GM21529 (cell line): ENCODE results near the gene GLT1D1.
A peak's percentile ranks its signal among the peaks of the same experiment; 100 is the strongest.
"Not testable (repeated sequence)": the region's sequence is repeated elsewhere in the genome, so short reads cannot be mapped to it uniquely, and the experiment has no call there.

Source experiments
- ATAC-seq: cut with Tn5 transposase; IDR thresholded peaks from one replicate; pipeline ENCODE4 v1.9.1; 2021; ENCODE audit not compliant: unreplicated experiment

GLT1D1 gene

DNA sequence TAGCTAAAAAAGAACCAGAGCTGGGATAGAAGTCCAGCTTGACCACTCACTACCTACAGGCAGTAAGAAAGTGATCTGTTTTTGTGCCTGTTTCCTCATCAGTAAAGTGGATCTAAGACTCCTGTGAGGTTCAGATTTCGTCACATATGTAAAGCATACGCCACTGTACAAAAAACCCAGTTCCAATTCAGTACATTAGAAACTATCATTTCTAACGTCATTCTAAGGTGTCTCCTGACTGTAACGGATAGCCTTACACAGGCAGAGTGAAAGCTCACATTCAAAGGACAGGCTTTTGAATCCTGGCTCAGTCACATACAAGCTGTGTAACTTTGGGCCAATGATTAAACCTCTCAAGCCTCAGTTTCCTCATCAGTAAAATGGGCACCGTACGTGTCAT is 33.0 kb upstream of the GLT1D1 start:
- no peak for ATAC-seq

GRCh38 chr12:128820723-128821432 is 32.4 kb upstream of the GLT1D1 start:
- peak; percentile 55 for ATAC-seq

GRCh38 chr12:128823216-128823915 is 29.9 kb upstream of the GLT1D1 start:
- ATAC-seq, result peak; percentile 12

GRCh38 chr12:128823916-128824839 is 29.1 kb upstream of the GLT1D1 start, which contains the start of gene SLC15A4:
Gene SLC15A4 (minus strand): TSS chr12:128823958. CDS start chr12:128823943, 15 bp downstream.
- peak; percentile 72 for ATAC-seq

DNA sequence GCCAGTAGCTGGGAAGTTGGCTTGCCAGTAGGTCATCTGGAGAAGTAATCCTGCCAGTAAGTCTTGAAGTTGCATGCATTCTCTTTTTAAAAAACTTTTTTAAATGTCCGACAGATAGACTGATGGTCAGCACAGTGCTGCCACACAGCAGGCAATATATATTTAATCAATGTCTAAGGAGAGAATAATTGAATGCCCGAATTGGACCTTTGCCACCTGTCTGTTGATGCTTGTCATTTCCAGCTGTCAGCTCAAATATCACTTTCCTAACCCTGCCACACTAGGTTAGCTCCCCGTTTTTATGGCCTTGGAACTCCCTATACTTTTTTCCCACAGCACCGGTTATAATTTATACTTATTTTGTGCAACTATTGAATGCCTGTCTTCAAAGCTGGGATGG is 27.4 kb upstream of the GLT1D1 start:
- no peak for ATAC-seq

DNA sequence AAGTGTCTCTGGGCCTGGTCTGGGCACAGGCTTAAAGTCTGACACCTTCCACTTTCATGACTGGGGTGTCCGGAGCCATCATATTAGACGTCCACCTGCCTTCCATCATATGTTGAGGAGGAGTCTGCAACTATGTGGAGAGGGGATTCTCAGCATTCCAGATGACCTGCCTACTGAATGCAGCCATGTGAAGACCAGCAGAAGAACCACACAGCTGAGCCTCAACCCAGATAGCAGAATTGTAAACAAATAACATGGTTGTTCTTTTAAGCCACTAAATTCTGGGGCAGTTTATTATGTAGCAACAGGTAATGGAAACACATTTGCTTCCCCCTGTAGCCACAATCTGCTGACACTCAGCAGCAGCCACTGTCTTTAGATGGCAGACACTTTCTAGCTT is 25.6 kb upstream of the GLT1D1 start:
- no peak for ATAC-seq

- peak; percentile 86 for ATAC-seq
Measured at GRCh38 chr12:128829861-128830504, 23.3 kb upstream of the GLT1D1 start.

GRCh38 chr12:128830505-128830893 is 22.8 kb upstream of the GLT1D1 start:
- peak; percentile 59 for ATAC-seq

DNA sequence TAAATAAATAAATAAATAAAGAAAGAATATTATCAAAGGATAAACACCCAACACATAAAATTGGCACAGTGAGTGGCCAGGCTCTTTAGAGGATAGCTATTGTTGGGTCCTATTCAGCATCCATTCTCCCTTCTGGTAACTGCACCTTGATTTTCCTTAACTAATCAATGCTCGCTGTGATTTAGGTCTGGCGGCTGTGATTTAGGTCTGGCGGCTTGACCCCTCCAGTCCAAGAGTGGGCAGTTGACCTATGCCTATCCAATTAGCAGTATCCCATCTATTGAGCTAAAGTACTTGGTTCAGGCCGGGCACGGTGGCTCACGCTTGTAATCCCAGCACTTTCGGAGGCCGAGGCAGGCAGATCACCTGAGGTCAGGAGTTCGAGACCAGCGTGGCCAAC is 19.9 kb upstream of the GLT1D1 start:
- no peak for ATAC-seq

DNA sequence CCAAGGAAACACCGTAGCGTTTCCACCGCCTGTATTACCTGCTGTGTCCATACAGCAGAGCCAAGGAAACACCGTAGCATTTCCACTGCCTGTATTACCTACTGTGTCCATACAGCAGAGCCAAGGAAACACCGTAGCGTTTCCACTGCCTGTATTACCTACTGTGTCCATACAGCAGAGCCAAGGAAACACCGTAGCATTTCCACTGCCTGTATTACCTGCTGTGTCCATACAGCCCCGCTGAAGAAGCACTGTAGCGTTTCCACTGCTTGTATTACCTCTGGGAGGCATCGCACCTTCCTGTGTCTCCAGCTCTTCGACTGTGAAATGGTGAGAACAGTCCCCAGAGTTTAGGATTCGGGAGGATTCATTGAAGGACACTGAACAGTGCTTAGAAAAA is 13.4 kb upstream of the GLT1D1 start:
- not testable (repeated sequence) for ATAC-seq

- peak; percentile 87 for ATAC-seq
Measured at GRCh38 chr12:128840862-128841468, 12.3 kb upstream of the GLT1D1 start.

DNA sequence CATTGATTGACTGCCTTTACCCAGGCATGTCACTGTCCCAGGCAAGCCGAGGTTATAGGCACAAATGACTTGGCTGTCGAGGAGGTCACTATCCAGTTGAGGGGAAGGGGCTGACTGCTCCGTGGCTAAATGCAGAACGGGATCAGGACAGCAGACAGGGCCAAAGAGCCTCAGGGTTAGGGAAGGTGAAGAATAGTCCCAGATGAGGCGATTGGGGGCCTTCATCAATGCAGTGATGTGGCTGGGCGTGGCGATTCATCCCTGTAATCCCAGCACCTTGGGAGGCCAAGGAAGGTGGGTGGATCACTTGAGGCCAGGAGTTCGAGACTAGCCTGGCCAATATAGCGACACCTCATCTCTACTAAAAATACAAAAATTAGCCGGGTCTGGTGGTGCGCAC is 10.7 kb upstream of the GLT1D1 start:
- no peak for ATAC-seq

GRCh38 chr12:128843538-128843937 is 9.7 kb upstream of the GLT1D1 start:
- no peak for ATAC-seq

DNA sequence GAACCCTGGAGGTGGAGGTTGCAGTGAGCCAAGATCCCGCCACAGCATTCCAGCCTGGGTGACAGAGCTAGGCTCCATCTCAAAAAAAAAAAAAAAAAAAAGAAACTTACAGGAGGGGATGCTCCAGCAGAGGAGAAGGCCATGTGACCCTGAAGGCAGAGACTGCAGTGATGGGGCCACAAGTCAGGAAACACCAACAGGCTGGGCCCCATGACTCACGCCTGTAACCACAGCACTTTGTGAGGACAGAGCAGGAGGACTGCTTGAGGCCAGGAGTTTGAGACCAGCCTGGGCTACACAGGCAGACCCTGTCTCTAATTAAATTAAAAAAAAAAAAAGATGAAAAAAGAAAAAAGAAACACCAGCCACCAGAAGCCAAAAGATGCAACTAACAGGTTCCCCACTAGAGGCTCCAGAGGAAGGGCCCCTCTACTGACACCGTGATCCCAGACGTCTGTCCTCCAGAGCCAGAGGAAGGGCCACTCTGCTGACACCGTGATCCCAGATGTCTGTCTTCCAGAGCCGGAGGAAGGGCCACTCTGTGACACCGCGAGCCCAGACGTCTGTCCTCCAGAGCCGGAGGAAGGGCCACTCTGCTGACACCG is 9.1 kb upstream of the GLT1D1 start:
- no peak for ATAC-seq

DNA sequence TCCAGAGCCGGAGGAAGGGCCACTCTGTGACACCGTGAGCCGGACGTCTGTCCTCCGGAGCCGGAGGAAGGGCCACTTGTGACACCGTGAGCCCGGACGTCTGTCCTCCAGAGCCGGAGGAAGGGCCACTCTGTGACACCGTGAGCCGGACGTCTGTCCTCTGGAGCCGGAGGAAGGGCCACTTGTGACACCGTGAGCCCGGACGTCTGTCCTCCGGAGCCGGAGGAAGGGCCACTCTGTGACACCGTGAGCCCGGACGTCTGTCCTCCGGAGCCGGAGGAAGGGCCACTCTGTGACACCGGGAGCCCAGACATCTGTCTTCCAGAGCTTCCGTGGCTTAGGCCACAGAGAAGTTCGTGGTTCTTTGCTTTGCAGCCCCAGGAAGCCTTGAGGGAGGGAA is 6.6 kb upstream of the GLT1D1 start:
- ATAC-seq, result not testable (repeated sequence)

DNA sequence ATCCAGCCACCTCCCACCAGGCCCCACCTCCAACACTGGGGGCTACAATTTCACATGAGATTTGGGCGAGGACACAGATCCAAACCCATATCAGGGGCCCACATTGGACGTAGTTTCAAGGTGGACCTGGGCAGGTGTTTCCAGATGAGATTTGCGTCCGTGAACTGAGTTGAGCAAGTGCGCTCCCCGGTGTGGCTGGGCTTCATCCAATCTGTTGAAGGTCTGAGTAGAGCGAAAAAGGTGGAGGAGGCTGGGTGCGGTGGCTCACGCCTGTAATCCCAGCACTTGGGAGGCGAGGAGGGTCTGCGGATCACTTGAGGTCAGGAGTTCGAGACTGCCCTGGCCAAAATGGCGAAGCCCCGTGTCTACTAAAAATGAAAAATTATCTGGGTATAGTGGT is 4.9 kb upstream of the GLT1D1 start:
- no peak for ATAC-seq

GRCh38 chr12:128849806-128850205 is 3.5 kb upstream of the GLT1D1 start:
- ATAC-seq, result not testable (repeated sequence)

GRCh38 chr12:128850400-128850799 is 2.9 kb upstream of the GLT1D1 start:
- no peak for ATAC-seq

DNA sequence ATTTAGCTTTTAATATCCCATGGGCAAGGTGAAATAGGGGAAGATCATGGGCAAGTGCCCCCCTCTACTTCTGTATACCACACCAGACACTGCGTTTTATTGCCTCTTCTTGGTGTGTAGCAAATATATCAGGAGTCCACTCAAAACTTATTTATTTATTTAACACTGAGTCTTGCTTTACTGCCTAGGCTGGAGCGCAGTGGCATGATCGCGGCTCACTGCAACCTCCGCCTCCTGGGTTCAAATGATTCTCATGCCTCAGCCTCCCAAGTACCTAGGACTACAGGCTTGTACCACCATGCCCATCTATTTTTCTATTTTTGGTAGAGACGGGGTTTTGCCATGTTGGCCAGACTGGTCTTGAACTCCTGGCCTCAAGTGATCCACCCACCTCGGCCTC is 1.8 kb upstream of the GLT1D1 start:
- not testable (repeated sequence) for ATAC-seq

DNA sequence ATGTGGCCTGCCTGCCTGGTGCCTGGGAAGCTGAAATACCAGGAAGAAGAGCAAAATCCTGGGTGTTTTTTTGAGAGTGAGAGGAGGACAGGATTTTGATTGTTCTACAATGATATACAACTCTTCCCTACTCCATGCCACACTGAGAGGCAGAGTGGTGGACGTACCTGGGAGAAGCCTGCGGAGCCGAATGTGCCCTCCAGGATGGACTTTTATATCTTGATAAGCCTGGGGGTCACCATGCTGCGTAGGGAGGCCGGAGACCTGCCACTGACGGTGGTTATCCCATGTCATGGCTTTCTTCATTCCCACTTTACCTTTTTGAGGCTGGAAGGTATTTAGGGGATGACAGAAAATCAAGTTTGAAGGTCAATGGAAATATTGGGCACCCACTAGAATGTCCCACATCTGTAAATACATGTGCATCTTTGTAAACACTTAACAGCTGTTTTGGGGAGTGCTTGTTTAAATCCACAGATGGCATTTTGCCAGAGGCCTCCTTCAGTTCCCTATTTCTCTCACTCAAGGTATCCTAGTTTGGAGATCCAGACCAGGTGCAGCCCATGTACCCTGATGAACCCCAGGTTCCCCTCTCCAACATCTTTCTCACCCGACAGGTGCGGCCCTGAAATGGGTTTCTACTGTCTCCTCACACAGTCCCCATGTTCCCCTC is 1.1 kb upstream of the GLT1D1 start:
- no peak for ATAC-seq
